HG03520 (cell line): ENCODE data around the gene HOXC12.

Experiments
- ATAC-seq: cut with Tn5 transposase; IDR thresholded peaks from one replicate; pipeline ENCODE4 v1.9.1; 2021; ENCODE audit warnings: mild to moderate bottlenecking, moderate library complexity; ENCODE audit not compliant: unreplicated experiment

The HOXC12 gene, protein sequence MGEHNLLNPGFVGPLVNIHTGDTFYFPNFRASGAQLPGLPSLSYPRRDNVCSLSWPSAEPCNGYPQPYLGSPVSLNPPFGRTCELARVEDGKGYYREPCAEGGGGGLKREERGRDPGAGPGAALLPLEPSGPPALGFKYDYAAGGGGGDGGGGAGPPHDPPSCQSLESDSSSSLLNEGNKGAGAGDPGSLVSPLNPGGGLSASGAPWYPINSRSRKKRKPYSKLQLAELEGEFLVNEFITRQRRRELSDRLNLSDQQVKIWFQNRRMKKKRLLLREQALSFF

DNA sequence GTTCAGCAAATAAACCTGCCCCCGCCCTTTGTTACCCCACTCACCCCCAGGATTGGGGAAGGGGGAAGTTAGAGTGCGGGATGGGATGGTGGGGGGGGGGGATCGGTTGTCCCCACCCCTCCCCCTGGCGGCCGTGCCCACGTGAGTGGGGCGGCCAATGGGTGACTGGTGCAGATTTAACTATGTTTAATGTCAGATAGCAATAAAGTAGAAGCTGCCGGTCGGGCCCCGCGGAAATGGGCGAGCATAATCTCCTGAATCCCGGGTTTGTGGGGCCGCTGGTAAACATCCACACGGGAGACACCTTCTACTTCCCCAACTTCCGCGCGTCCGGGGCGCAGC, at the start of gene HOXC12:
Gene HOXC12, plus strand, starts transcription at position 210 of the 342 bp plus-strand sequence. Its CDS starts 27 bp downstream, at position 237.
- no peak for ATAC-seq

GRCh38 chr12:53907103-53907502, 47.6 kb upstream of the HOXC12 start:
- ATAC-seq: no peak

DNA sequence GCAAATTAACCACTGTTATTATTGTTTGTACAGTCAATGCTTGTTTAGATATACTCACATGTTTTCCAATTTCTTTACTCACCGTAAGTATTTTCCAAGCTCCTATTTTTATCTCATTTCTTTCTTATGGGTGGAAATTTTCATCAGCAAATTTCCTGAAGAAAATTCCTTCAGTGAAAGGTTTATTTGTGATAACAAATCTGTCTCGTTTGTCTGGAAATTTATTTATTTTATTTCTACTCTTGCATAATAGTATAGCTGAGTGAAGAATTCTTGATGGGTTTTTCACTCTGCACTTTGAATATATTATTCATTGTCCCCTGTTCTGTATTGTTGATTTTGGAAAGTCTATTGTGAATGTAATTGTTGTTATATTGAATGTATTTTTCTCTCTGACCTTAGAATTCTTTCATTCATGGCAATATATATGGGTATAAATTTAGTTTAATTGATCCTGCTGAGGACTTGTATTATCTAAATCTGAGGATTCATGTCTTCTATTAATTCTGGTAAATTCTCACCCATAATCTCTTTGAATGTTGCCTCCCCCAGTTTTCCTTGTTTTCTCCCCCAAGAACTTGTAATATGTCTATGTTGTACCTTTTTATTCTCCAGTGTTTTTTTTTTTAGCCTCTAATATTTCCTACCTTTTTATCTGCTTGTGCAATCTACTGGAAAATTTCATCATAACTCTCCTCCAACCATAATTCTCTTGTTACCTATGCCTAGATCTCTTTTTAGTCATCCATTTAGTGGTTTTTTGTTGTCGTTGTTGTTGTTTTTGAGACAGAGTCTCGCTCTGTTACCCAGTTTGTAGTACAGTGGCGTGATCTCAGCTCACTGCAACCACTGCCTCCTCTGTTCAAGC, 37.7 kb upstream of the HOXC12 start:
- ATAC-seq: no peak

- ATAC-seq: no peak
Observed at GRCh38 chr12:53924521-53925405, 29.9 kb upstream of the HOXC12 start.

- ATAC-seq: no peak
Observed at GRCh38 chr12:53927220-53928029, 27.3 kb upstream of the HOXC12 start.

DNA sequence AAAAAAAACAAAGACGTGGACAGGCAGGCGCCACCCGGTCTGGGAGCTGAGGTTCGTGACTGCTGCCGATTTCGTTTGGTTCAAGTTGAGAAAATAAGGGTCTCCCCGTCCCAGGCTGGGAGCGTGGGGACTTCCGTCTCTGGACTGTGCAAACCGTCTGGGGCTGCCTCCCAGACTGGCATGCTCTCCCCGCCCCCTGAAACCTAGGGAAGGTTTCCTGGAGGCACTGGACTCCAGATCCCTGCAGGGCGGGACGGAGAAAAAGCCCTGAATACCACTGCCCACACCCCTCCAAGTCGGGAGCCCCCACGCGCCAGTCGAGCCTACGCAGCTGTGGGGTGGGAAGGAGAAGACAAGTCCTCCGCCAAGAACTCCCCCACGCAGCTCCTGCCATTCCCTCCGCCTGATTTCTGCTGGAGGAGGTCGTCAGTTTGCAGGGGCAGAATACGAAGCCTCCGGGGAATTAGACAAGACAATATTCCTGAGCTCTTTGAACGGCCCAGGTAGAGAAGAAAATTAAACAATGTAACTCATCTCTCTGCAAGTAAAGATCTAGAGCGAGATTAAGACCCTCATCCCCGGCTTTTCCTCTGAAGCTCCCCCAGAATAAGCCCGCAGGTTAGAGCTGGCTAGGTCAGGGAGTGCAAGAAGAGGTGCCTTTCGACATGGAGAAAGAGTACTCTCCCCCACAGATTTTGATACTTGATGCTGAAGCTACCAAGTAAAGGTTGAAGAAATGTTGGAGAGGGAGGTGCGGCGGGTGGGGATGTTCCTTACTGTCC, 26.5 kb upstream of the HOXC12 start:
- no peak for ATAC-seq

DNA sequence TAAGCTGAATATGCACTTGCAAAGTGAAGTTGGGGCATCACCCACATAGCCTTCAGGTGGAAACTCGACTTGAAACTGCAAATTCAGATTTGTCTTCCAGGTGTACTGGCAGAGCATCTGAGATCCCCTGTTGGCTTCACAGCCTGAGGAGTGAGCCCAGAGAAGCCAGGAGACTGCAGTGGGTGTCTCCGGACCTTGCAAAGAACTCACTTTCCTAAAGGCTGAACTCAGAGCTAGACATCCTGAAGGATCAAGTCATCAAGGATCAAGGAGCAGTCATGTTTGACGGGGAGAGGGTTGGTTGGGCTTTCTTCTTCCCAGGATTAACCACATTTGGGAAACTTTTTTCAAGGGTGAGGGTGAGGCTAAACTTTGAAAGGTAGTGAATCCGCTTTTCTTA, 25.2 kb upstream of the HOXC12 start:
- ATAC-seq: no peak

DNA sequence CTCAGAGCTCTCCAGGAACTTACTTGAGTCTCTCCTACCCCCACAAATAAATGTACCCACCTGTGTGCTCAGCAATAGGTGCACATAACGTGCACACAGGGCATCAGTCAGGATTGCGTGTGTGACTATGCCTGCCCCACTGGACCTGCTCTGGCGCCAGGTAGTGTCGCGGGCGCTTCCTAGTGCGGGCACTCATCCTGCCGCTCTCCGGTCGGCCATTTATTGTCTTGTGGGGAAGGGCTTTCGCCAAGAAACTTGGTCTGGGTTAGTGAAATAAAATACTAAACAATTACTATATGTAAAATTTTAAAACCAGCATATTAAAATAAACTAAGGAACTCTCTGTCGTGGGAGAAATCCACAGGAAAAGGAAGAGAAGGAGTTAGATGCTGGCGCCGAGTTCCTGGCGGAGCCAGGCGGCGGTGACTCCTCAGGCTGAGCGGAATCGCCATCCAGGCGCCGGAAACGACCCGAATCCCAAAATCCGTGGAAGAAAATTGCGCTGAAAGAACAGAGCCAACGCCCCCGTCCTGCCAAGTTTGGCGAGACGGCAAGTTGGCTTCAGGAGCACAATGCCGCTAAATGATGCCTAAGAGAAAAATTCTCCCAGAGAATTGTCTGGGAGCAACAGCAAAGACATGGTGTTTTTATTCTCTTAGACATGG, 24.0 kb upstream of the HOXC12 start:
- no peak for ATAC-seq

- ATAC-seq: no peak
Observed at GRCh38 chr12:53931844-53932581, 22.7 kb upstream of the HOXC12 start.

DNA sequence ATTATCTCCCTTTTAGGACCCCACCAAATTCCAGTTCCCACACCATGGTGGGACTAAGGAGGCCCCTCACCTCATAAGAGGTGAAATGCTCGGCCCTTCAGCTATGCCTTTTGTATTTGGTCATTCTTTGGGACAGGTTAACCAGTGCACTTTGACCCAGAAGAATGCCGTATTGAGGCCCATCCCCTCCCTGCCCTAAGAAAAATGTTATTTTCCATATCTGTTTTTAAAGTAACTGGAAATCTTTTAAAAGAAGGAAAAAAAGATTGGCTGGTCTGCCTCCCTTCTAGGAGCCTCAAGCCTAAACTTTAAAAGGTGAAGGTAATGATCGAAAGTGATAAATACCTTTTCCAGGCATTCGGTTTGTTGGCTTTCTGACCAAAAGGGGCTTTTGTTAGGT, 21.8 kb upstream of the HOXC12 start:
- no peak for ATAC-seq

DNA sequence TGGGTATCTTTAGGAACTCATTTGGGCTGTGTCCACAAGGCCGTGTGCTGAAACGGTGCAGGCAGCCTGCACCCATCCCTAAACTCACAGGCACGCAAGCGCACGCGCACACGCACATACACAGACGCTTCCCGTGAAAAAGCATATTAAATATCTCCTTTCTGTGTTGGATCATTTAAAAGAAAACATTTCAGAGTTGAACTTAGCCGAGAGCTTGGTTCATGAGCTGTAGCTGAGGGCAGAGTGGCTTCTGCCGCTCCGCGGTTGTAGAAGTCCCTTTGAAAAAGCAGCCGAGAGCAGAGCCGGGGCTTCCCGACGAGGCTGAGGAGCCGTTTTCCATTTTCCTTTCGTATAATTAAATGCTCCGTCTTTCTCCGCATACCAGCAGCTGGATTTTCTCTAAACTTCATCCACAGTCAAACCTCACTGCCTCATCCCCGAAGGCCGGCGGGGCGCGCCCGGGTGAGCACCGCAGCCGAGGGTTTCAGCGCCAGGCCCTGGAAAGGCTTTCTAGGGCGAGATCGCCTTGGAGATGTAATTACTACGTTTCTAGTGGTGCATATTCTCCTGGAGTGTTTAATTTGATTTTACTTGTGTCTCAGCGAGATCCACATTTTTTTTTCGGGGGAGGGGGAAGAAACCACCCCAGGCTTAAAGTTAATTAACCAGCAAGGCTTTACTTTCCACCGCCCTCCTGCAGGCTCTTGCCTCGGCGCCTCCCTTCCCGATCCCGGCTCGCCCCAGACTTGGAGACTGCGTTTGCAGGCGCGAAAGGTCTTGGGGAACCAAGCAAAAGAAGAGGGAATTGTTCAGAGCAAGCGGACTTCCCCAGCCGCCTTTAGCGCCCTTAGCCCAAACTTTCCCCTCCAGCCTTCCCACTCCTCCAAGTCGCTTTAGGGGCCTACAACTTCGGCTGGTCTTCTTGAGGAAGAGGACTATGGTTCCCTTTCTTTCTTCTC, 19.0 kb upstream of the HOXC12 start:
- no peak for ATAC-seq

GRCh38 chr12:53937099-53937498, 17.6 kb upstream of the HOXC12 start:
- no peak for ATAC-seq

DNA sequence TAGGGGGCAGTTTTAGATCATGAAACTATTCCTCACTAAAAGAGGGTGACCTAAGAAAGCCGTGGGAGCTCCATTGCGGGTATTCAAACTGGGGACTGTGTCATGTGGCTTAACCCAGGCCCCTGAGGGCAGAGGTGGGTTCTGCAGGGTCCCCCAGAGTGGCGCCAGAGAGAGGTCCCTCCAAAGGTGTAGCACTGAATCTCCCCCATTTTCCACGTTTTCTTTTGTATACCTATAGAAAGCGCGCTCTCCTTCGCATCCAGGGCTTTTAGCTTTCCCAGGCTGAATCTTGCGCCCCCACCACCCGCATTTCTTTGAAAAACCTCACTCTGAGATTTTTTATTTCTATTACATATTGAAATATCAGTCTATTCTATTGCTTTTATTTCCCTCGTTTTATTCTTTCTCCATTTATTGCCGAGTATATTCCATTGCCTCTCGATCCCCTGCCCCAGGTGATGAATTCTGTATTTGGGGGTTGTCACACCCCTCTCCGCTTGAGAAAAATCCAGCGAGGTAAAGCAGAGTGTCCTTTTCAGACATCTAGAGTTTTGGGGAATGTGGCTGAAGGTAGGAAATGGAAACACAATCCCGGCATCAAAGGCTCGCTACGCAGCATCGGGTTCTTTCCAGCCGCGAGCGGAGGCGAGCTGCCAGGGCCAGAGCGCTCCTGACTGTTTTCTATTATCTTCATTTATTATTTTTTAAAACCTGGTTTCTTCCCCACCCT, 16.9 kb upstream of the HOXC12 start:
- no peak for ATAC-seq

GRCh38 chr12:53938326-53939140, 16.2 kb upstream of the HOXC12 start, which contains the start of gene HOXC13:
HOXC13 (plus strand) TSS chr12:53938831; CDS start chr12:53938907, 76 bp downstream.
- ATAC-seq: no peak
